GM06990 (cell line): ENCODE results near the gene LILRA6.
"Not testable (repeated sequence)": the region's sequence is repeated elsewhere in the genome, so short reads cannot be mapped to it uniquely, and the experiment has no call there.

ENCODE experiments used
- DNase-seq: peaks from one replicate; pipeline ENCODE4 v3.0.0-alpha.2; 2011; ENCODE audit not compliant: insufficient read length; ENCODE audit errors: extremely low read depth
- H3K27me3 ChIP-seq: replicated peaks from 2 replicates; pipeline ENCODE4 v1.6.0; 2011; ENCODE audit warnings: low read length; ENCODE audit not compliant: control insufficient read depth, insufficient read depth
- H3K36me3 ChIP-seq: 2 replicates; pipeline ENCODE4 v1.5.1; 2011; ENCODE audit warnings: low read length; ENCODE audit not compliant: control insufficient read depth, insufficient read depth
- H3K4me3 ChIP-seq: replicated peaks from 2 replicates; pipeline ENCODE4 v1.5.1; 2011; ENCODE audit warnings: low read depth, mild to moderate bottlenecking, control low read depth, low read length
- CTCF ChIP-seq: IDR thresholded peaks from 2 replicates; pipeline ENCODE4 v1.5.1; 2011; ENCODE audit warnings: low read length, control low read depth, mild to moderate bottlenecking, inconsistent platforms; ENCODE audit not compliant: insufficient read depth, poor library complexity, severe bottlenecking

LILRA6 gene

GRCh38 chr19:54242646-54243045 lies at the start of gene LILRA6:
Gene LILRA6 (minus strand): TSS chr19:54242790.
- not testable (repeated sequence) for H3K36me3 ChIP-seq, DNase-seq, H3K4me3 ChIP-seq, H3K27me3 ChIP-seq

GRCh38 chr19:54289160-54289559 lies 46.6 kb upstream of the LILRA6 start:
- not testable (repeated sequence) for H3K27me3 ChIP-seq, DNase-seq, H3K36me3 ChIP-seq, H3K4me3 ChIP-seq

GRCh38 chr19:54287456-54287855 lies 44.9 kb upstream of the LILRA6 start:
- H3K27me3 ChIP-seq = no peaks in the 10 kb centered on the region; the same call in 1 of the 2 replicates
- no peak overlapping the region for H3K4me3 ChIP-seq
- no peak for DNase-seq
- no peak for TF ChIP-seq CTCF
- H3K36me3 ChIP-seq = no peaks in the 10 kb centered on the region

GRCh38 chr19:54286283-54286682 lies 43.7 kb upstream of the LILRA6 start:
- H3K27me3 ChIP-seq, H3K4me3 ChIP-seq, DNase-seq, H3K36me3 ChIP-seq: not testable (repeated sequence)

- not testable (repeated sequence) for H3K27me3 ChIP-seq, H3K4me3 ChIP-seq, H3K36me3 ChIP-seq
- peak; percentile 43 for DNase-seq
Observed at GRCh38 chr19:54285427-54286056, 43.0 kb upstream of the LILRA6 start.

GRCh38 chr19:54282686-54283470 lies 40.3 kb upstream of the LILRA6 start:
- no peaks in the 10 kb centered on the region; the same call in 1 of the 2 replicates for H3K27me3 ChIP-seq
- no peak overlapping the region for H3K4me3 ChIP-seq

GRCh38 chr19:54281729-54282075 lies 39.1 kb upstream of the LILRA6 start:
- not testable (repeated sequence) for DNase-seq, H3K36me3 ChIP-seq, H3K27me3 ChIP-seq, H3K4me3 ChIP-seq

More at GRCh38 chr19:54282686-54283470, 40.3 kb upstream of the LILRA6 start:
- H3K36me3 ChIP-seq = no peaks in the 10 kb centered on the region
- no peak for DNase-seq
- TF ChIP-seq CTCF = no peak

GRCh38 chr19:54281007-54281728 lies 38.6 kb upstream of the LILRA6 start, which contains the start of gene LILRB2:
Gene LILRB2 (minus strand): TSS chr19:54281110. CDS start chr19:54280496, 614 bp downstream.
- Histone ChIP-seq H3K4me3 (no peak within 1 kb of the TSS), H3K36me3 (no peaks in the 10 kb centered on the region), H3K27me3 (no peaks in the 10 kb centered on the region; the same call in 1 of the 2 replicates)
- no peak for TF ChIP-seq CTCF
- no peak for DNase-seq

GRCh38 chr19:54280441-54280840 lies 37.9 kb upstream of the LILRA6 start:
- not testable (repeated sequence) for H3K4me3 ChIP-seq, DNase-seq, H3K27me3 ChIP-seq, H3K36me3 ChIP-seq

- not testable (repeated sequence) for H3K4me3 ChIP-seq, H3K27me3 ChIP-seq, DNase-seq, H3K36me3 ChIP-seq
Observed at GRCh38 chr19:54280025-54280424, 37.4 kb upstream of the LILRA6 start.
